Stimulated activated CD4-positive, alpha-beta T cell treated with anti-CD3 and anti-CD28 coated beads, Interleukin-1b, Interleukin-23, amount 100 ng/mL, for 1 hour (primary cell): ENCODE data around the gene DNAH1.

ENCODE experiments used
- DNase-seq, 2 donors: peaks; one replicate each; pipeline ENCODE4 v3.0.0-alpha.2; 2020; ENCODE audit warnings: low read depth in 2 of 2

The DNAH1 gene

DNA sequence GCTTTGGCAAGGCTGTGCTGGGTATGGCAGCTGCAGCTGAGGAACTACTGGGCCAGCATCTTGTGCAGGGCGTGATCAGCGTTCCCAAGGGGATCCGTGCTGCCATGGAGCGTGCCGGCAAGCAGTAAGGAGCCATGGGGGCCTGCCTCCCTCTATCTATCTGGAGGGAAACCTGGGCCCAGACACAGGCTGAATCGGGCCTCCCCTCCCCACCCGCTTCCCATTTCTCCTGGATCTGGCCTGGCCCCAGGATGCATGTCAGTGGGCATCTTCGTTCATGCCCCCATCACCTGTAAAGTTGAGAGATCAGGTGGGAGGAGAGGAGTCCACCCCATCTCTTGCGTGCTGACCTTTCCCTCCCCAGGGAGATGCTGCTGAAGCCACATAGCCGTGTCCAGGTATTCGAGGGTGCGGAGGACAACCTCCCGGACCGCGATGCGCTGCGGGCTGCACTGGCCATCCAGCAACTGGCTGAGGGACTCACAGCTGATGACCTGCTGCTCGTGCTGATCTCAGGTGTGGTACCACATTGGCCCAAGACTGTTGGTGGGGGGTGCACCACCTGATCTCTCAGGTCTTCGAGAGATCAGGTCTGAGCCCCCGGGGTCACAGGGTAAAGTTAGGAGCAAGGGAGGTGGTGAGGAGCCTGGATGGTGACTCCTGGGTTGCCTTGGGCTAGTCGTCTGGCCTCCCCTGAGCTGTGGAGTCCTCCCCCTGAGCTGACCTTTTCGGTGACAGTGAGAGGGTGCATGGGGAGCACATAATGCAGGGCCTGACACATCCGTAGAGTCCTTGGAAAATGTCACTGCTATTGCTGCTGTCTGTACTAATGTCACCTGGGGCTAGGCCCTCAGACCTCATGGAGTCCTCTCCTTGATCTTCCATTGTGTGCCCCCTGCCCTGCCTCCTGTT is 25.3 kb upstream of the DNAH1 start:
- DNase-seq: no peak

GRCh38 chr3:52291508-52292181 is 24.5 kb upstream of the DNAH1 start:
- no peak for DNase-seq

DNA sequence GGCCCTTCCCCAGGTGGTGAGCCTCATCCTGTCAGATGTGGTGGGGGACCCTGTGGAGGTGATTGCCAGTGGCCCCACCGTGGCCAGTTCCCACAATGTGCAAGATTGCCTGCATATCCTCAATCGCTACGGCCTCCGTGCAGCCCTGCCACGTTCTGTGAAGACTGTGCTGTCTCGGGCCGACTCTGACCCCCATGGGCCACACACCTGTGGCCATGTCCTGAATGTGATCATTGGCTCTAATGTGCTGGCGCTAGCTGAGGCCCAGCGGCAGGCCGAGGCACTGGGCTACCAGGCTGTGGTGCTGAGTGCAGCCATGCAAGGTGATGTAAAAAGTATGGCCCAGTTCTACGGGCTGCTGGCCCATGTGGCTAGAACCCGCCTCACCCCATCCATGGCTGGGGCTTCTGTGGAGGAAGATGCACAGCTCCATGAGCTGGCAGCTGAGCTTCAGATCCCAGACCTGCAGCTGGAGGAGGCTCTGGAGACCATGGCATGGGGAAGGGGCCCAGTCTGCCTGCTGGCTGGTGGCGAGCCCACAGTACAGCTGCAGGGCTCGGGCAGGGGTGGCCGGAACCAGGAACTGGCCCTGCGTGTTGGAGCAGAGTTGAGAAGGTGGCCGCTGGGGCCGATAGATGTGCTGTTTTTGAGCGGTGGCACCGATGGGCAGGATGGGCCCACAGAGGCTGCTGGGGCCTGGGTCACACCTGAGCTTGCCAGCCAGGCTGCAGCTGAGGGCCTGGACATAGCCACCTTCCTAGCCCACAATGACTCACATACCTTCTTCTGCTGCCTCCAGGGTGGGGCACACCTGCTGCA is 23.7 kb upstream of the DNAH1 start:
- no peak for DNase-seq

DNA sequence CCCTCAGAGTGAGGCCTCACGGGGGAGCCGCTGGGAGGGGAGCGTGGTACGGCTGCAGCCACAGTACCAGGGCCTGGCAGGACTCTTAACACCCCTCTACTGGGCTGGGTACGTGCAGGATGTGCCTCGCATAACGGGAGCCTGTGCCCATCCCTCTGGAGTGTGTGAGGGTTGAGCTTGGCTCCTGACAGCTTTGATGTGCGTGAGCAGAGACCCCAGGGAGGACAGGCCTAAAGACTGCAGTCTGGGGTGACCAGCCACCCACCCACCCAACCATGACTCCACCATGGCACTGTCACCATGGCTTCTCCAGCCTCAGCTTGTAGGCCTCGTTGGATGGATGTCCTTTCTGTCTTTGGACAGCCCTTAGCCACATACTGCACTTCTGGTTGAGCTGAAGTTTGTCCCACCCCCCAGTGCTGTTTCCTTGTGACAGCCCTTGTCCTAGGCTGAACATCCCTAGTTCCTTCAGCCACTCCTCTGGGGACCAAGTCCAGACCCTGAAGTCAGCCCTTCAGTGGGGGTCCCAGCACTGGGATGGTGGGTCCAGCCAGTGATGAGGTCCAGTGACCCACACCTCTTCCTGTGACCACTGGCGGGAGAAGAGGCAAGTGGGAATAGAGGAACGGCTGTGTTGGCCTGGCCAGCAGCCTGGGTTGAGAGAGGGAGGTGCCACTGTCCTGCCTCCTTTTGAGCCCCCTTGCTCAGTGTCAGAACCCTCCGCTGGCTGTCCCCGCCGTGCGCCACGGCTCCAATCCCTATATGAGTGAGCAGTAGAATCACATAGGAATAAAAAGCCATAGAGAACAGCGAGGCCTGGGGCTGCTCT is 22.4 kb upstream of the DNAH1 start:
- DNase-seq: no peak

DNA sequence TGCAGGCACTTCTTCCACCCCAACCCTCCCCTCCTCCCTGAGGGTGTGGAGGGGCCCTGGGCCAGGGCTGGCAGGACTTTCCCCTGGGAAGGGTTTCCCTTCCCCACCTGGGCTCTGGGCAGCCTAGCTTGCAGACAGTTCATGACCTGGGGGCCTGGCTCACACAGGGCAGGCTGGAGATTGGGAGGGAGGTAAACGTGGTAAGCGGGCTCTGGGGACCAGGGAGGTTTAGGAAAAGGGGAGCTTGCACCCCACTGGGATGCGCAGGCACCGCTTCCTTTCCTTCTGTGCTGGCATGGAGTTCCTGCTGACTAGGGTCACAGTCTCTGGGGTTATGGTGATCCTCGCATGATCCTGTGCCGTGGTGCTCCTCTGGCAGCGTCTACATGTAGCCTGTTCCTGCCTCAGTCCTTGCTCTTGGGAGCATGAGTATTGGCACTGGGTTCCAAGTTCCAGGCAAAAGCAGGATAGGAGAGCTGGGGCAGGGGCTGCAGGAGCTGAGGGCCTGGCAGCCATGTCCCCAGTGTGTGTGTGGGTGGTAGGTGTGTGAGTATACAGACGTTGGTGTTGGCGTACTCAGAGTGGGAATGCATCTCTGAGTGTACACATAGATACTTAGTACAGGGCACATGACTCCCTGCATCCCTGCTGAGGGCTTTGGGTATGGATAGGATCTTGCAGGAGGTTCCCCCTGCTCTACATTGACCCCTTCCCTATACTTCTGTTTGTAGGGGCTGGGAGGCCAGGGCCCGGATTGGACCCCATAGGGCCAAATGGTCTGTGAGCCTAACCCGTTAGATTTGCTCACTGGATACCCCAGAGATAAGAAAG is 21.6 kb upstream of the DNAH1 start:
- no peak for DNase-seq

DNA sequence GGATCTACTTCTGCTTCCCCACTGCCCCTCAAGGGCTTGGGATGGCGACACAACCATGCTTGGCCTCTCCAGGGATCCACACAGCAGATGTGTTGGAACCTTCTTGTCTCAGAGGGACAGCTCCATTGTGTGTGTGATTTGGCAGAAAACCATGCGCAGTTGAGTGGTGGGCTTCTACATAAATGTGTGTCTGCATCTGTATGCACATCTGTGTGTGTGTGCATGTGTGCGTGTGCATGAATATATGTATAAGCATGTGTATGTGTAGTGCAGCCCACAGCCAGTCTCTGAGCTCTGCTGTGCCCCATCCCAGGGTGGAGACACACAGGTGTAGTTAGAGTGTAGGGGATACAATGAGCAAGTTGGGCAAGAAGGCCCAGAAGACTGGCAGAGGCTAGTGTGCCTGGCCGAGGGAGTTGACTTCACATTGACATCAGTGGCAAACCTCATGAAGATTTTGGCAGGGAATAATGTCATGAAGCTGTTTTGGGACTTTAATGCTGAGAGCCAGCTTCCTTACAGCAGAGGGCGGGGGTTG is 20.4 kb upstream of the DNAH1 start:
- DNase-seq: no peak

- DNase-seq: no peak
Measured at GRCh38 chr3:52297242-52298148, 18.6 kb upstream of the DNAH1 start.

- DNase-seq: no peak
Measured at GRCh38 chr3:52298149-52299098, 17.7 kb upstream of the DNAH1 start.

- no peak for DNase-seq
Measured at GRCh38 chr3:52299247-52299878, 16.8 kb upstream of the DNAH1 start.

DNA sequence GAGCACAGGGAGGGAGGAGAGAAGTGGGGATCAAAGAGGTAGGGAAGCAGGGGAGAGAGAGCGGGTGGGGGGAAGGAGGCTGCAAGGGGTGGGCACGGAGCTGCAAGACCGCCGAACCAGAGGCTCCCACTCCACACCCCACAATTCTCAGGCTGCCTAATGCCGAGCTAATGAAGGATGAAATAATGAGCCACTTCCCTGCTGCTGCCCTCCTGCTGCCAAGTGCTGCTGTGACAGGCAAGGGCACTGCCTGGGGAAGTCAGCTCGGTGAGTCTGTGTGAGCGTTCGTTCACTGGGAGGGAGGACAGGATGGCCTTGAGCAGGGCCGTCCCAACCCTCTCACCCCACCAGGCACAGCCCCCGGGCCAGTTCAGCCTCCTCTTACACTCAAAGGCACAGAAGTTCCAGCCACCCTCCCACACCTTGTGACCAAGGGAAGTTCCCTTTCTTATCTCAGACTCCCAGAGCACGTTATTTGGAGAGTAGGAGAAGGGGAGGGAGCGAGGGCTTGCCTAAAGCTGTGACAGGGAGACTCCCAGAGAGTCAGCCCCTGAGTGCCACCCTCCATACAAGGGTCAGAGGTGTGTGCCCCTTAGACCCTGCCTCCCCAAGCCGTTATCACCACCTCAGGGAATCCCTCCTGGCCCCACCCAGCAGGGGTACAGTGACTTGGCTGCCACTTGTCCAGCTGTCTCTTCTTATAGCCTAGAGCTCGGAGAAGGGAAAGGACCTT is 16.1 kb upstream of the DNAH1 start:
- no peak for DNase-seq

- DNase-seq: no peak
Measured at GRCh38 chr3:52302426-52303145, 13.5 kb upstream of the DNAH1 start.

GRCh38 chr3:52303811-52304210 is 12.3 kb upstream of the DNAH1 start:
- no peak for DNase-seq

DNA sequence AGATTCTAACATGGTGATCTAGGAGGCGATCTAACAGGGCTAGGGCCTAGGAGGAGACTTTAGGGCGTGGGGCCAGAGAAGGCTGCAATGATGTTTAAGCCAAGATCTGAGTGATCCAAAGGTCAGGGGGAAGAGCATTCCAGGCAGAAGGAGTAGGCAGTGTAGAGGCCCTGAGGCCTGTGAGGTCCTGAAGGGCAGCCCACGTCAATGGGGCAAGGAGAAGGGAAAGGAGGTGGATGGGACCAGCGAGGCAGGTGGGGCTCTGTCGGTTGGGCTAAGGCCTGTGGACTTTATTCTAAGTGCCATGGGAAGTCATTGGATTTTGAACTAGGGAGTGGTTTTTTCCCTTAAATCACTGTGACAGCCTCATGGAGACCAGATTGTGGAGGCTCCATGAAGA is 10.2 kb upstream of the DNAH1 start:
- no peak for DNase-seq

DNA sequence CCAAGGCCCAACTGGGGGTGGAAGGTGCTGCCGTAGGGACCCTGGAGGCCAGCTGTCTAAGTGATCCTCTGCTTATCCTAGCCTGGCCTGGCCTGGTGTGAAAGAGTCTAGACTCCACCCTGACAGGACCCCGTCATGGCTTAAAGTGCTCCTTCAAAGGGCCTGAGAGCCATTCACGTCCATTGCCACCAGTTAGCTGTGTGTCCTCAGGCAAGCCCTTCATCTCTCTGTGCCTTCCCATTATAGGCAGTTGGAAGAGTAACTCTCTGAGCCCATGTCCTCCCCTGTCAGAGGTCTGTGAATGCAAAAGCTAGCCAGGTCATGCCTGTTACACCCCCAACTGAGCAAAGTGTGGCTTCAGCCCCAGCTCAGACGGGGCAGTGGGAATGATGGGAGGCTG is 9.1 kb upstream of the DNAH1 start:
- DNase-seq: no peak

GRCh38 chr3:52308308-52308707 is 7.8 kb upstream of the DNAH1 start:
- DNase-seq: no peak

- DNase-seq: no peak
Measured at GRCh38 chr3:52310861-52311575, 5.1 kb upstream of the DNAH1 start.
